Skin of body (tissue), 2 donors: ENCODE measurements around the gene C22orf39. TPM values are rescaled to one million over a fixed set of nuclear protein-coding genes. Genes with fewer than 3 reads are reported as not detected.

Experiments used
- DNase-seq: peaks from one replicate; lab custom pipeline; 2025; lab: John Stamatoyannopoulos, UW
- total RNA-seq: library from RNA; depleted of rRNA; stranded (reverse); fragments of >200 nt; gene quantifications from one replicate; pipeline ENCODE4 v1.2.3, GENCODE V29; 2014

C22orf39 gene
- total RNA-seq, 1 donor from 2014 or later: 27.1 TPM

DNA sequence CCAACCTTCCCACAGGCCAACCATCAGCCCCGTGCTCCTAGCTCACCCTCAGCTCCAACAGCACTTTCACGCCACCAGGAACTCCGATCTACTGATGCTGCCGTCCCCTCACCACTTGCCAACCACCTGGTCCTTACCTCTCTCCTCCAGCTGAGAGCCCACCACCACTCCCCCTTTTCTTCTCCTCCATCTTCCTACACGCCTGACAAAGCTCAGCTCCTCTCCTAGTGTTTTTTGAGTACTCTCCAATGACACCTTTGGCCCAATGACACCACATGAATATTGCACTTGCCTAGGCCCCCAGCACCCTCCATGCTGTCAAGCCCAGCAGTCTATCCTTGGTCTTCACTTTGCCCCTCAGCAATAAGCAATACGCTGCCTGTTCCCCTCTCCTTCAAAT lies 46.6 kb downstream of the C22orf39 start:
- DNase-seq: no peak

DNA sequence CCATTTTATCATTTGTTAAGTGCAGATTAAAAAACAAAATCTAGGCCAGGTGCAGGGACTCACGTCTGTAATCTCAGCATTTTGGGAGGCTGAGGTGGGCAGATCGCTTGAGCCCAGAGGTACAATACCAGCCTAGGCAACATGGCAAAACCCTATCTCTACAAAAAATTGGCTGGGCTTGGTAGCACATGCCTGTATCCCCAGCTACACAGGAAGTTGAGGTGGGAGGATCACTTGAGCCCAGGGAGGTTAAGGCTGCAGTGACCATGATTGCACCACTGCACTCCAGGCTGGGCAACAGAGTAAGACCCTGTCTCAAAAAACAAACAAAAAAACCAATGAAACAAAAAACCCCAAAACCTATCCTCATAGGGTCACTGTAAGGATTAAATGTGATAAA lies 48.9 kb downstream of the C22orf39 start:
- no peak for DNase-seq

DNA sequence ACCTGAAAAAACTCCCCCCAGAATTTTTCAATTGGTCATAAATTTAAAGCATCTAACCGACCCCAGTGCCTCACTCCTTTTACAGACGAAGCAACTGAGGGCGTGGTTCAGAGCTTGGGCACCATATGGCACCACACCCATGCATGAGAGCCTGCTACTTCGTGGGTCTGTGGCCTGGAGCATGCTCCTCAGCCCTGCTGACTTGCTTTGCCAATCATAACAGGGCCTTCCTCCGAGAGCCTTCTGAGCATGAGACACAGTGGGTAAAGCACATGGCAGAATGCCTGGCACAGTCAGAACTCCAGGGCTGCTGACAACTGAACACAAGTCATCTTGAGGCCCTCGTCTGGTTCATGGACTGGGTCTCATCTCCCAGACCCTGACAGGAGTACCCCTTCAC lies 49.3 kb downstream of the C22orf39 start:
- no peak for DNase-seq

DNA sequence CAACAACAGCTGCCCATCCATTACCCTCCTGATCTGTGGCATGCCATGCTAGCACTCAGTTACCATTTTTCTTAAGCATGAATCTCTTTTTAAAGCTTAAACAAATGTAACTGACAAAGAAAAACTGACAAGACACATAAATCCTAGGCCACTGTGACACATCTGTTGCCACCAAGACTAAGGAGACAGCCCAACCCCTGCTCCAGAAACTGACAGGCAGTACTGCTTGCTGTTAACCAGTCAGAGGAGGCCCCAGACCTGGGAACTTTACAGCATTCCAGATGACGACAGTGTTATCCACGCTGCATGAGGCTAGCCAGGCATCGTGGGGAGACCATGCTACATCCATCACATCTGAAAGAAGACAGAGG lies 49.8 kb downstream of the C22orf39 start:
- DNase-seq: no peak

DNA sequence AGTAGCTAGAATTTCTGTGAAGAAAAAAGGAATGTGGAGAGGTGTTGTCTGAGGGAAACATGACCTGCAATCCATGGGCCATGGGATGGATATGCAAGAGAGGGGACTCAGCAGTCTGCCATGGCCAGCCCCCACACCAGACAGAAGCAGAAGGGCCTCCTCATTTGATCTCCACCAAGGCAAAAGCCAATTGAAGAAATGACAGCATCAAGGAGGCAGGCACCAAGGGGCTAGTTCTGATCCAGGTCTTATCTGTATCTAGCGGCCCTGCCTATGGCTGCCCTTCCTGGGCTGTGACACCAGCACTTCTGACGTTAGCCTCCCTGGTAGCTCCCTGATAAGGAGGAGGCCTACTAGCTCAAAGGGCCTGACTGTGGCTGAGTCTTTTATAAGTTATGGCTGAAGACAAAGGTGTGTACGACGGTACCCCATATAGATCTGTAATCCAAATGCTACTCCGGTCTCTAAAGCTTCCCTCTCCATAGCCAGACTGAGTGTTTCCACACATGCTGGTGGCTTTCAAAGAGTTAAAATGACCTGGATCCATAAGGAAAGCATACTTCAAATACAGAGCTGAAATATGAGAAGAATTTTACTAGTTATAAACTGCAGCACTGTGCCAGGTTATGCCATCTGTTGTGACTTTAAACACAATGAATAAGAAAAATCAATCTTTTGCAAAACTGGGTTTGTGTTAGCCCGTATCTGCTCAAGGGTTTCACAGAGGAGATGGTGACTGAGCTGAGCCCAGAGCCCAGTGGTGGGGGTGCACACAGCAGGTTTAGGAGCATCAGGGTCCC lies 50.4 kb downstream of the C22orf39 start:
- no peak for DNase-seq

DNA sequence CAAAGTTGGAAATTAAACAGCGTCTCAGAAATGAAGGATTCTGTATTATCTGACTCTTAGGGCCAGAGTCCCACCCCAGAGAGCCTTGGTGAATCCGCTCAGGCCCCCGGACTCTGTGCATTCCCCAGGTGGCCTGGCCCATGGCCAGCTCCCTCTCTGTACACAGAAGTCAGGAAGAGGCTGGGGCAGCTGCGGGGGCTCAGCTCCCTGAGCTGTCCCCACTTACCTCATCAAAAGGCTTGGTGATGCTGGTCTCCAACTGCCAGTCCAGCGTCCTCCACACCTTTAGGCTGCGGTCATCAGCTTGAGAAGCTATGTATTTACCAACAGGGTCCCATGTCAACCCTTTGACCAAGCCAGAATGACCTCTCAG lies 51.0 kb downstream of the C22orf39 start:
- DNase-seq: no peak

DNA sequence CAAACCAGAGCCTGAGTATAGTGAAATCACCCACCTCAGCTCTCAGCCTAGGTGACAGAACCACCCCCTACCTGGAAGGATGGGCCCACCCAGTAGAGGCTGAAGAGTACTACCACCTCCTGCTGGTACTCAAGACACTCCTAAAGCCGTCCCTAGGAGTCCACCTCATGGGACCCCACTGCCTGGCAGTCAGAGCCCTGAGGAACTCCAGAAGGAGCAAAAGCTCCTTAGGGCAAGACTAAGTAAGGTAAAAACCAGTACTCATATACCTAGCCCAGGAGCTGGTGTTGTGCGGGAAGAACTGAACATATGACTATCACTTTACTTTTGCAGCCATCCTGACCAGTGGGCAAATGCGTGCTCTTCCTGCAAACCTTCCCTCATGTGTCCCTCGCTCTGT lies 52.2 kb downstream of the C22orf39 start:
- DNase-seq: no peak

DNA sequence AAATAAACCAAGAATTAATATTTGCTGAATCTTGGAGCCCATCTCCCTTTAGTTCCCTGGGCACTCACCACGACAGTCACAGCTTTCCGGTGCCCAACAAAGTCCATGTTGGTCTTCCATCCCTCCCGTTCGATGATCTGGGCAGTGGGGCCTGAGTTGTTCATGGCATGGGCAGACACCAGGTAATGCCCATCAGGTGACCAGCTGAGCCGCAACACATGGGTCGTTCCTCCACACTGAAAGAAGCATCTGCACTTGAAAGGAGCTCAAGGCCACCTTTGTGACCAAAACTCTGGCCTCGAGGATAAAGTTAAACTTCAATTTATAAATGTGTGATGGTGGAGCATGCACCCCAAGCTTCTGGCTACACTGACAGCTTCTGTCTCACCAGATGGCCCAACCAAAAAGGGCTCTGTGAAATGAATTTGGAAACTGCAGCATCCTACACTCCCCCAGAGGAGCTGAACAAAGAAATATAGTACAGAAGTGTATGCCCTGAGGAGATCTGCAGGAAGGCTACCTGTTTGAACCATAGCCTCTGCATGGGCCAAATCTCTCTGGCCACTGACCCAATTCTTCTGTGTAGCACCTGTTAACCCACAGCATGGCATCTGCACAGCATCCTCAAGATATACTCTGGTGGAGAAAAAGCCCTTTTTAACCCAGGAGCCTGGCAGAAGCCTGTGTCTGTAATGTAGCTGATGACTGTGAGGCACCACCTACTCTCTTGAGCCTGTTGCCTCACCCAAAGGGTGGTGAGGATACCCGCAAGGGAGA lies 53.0 kb downstream of the C22orf39 start:
- DNase-seq: no peak

DNA sequence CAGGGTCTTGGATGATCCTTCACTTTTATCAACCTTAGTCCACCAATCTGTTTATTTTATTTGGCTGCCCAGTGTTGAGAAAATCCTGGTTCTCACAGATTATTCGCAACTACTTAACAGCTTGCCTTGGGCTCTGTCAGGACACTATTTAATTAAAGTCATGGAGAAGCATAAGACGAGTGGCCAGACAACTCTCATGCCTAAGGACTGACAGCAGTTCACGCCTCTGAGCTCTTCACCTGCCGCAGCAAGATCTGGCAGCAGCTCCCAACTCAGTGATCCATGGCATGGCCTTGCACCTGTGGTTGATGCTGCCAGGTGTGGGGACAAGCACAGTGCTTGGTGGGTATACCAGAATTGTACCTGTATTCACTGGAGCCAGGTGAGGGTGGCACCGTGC lies 53.8 kb downstream of the C22orf39 start:
- no peak for DNase-seq

Other genes with a start within 250 kb of the C22orf39 start
- gene CLTCL1, start 156.0 kb downstream of the C22orf39 start, total RNA-seq: 12.3 TPM
- 10.5 TPM for gene HIRA, start 16.0 kb downstream of the C22orf39 start, total RNA-seq
- gene MRPL40, start 15.2 kb downstream of the C22orf39 start, total RNA-seq: 13.9 TPM
- gene UFD1, start 31.5 kb upstream of the C22orf39 start, total RNA-seq: 21.2 TPM
- gene CDC45, start 32.2 kb upstream of the C22orf39 start, total RNA-seq: 6.0 TPM
- gene CLDN5, start 76.7 kb upstream of the C22orf39 start, total RNA-seq: 47.5 TPM